ENCODE data around the gene CTSA. TPM values are rescaled to one million over a fixed set of nuclear protein-coding genes. Genes with fewer than 3 reads are reported as not detected.

The CTSA gene
- total and polyA plus RNA-seq, 2 experiments from 2014 or later, result 39.9 to 63.9 TPM

DNA sequence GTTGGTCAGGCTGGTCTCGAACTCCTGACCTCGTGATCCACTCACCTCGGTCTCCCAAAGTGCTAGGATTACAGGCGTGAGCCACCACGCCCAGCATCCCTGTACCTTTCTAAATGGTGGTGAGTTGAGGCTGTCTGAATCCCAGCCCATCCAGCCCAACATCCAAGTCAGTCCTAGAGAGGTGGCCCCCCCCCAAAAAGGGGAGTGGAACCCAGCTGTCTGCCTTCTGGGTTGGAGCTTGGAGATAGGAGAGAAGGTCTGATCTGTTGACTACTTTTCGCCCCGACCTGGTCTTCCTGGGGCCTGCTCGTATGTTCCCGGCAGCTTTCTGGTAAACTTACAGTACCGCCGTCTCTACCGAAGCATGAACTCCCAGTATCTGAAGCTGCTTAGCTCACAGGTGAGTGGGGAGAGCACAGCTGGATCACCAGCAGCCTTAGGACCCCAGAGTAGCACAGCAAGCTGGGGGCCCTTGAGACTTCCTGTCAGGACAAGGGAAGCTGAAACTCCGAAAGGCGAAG is 5.6 kb downstream of the CTSA start:
- H3K4me2 ChIP-seq, result no peak overlapping the region
- H3K27me3 ChIP-seq (ENCODE audit: insufficient read depth), result no peaks in the 10 kb centered on the region
- no peaks in the 10 kb centered on the region; the same call in 1 of the 2 replicates for H4K20me1 ChIP-seq (replicated peaks; ENCODE audit: insufficient read depth)
- H3K9me2 ChIP-seq (ENCODE audit: insufficient read depth), result no peaks in the 10 kb centered on the region
- no peak for TF ChIP-seq ZNF114 (CRISPR knock-in tag; IDR thresholded peaks at IDR 0.05)
- no peak for TF ChIP-seq JUNB (IDR thresholded peaks at IDR 0.05; ENCODE audit: unreplicated experiment)
- TF ChIP-seq, protein P1, sequence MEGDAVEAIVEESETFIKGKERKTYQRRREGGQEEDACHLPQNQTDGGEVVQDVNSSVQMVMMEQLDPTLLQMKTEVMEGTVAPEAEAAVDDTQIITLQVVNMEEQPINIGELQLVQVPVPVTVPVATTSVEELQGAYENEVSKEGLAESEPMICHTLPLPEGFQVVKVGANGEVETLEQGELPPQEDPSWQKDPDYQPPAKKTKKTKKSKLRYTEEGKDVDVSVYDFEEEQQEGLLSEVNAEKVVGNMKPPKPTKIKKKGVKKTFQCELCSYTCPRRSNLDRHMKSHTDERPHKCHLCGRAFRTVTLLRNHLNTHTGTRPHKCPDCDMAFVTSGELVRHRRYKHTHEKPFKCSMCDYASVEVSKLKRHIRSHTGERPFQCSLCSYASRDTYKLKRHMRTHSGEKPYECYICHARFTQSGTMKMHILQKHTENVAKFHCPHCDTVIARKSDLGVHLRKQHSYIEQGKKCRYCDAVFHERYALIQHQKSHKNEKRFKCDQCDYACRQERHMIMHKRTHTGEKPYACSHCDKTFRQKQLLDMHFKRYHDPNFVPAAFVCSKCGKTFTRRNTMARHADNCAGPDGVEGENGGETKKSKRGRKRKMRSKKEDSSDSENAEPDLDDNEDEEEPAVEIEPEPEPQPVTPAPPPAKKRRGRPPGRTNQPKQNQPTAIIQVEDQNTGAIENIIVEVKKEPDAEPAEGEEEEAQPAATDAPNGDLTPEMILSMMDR (conservative IDR thresholded peaks at IDR 0.05; ENCODE audit: low read depth in 2 of 2), result no peak
- no peak for TF ChIP-seq STAT1 (IDR thresholded peaks at IDR 0.05; ENCODE audit: unreplicated experiment)
- TF ChIP-seq EZH2 (IDR thresholded peaks at IDR 0.05; ENCODE audit: low read depth, unreplicated experiment), result no peak
- TF ChIP-seq, protein P2, sequence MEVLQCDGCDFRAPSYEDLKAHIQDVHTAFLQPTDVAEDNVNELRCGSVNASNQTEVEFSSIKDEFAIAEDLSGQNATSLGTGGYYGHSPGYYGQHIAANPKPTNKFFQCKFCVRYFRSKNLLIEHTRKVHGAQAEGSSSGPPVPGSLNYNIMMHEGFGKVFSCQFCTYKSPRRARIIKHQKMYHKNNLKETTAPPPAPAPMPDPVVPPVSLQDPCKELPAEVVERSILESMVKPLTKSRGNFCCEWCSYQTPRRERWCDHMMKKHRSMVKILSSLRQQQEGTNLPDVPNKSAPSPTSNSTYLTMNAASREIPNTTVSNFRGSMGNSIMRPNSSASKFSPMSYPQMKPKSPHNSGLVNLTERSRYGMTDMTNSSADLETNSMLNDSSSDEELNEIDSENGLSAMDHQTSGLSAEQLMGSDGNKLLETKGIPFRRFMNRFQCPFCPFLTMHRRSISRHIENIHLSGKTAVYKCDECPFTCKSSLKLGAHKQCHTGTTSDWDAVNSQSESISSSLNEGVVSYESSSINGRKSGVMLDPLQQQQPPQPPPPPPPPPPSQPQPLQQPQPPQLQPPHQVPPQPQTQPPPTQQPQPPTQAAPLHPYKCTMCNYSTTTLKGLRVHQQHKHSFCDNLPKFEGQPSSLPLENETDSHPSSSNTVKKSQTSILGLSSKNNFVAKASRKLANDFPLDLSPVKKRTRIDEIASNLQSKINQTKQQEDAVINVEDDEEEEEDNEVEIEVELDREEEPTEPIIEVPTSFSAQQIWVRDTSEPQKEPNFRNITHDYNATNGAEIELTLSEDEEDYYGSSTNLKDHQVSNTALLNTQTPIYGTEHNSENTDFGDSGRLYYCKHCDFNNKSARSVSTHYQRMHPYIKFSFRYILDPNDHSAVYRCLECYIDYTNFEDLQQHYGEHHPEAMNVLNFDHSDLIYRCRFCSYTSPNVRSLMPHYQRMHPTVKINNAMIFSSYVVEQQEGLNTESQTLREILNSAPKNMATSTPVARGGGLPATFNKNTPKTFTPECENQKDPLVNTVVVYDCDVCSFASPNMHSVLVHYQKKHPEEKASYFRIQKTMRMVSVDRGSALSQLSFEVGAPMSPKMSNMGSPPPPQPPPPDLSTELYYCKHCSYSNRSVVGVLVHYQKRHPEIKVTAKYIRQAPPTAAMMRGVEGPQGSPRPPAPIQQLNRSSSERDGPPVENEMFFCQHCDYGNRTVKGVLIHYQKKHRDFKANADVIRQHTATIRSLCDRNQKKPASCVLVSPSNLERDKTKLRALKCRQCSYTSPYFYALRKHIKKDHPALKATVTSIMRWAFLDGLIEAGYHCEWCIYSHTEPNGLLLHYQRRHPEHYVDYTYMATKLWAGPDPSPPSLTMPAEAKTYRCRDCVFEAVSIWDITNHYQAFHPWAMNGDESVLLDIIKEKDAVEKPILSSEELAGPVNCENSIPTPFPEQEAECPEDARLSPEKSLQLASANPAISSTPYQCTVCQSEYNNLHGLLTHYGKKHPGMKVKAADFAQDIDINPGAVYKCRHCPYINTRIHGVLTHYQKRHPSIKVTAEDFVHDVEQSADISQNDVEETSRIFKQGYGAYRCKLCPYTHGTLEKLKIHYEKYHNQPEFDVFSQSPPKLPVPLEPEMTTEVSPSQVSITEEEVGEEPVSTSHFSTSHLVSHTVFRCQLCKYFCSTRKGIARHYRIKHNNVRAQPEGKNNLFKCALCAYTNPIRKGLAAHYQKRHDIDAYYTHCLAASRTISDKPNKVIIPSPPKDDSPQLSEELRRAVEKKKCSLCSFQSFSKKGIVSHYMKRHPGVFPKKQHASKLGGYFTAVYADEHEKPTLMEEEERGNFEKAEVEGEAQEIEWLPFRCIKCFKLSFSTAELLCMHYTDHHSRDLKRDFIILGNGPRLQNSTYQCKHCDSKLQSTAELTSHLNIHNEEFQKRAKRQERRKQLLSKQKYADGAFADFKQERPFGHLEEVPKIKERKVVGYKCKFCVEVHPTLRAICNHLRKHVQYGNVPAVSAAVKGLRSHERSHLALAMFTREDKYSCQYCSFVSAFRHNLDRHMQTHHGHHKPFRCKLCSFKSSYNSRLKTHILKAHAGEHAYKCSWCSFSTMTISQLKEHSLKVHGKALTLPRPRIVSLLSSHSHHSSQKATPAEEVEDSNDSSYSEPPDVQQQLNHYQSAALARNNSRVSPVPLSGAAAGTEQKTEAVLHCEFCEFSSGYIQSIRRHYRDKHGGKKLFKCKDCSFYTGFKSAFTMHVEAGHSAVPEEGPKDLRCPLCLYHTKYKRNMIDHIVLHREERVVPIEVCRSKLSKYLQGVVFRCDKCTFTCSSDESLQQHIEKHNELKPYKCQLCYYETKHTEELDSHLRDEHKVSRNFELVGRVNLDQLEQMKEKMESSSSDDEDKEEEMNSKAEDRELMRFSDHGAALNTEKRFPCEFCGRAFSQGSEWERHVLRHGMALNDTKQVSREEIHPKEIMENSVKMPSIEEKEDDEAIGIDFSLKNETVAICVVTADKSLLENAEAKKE (CRISPR knock-in tag; IDR thresholded peaks at IDR 0.05), result no peak
- TF ChIP-seq, protein P3, sequence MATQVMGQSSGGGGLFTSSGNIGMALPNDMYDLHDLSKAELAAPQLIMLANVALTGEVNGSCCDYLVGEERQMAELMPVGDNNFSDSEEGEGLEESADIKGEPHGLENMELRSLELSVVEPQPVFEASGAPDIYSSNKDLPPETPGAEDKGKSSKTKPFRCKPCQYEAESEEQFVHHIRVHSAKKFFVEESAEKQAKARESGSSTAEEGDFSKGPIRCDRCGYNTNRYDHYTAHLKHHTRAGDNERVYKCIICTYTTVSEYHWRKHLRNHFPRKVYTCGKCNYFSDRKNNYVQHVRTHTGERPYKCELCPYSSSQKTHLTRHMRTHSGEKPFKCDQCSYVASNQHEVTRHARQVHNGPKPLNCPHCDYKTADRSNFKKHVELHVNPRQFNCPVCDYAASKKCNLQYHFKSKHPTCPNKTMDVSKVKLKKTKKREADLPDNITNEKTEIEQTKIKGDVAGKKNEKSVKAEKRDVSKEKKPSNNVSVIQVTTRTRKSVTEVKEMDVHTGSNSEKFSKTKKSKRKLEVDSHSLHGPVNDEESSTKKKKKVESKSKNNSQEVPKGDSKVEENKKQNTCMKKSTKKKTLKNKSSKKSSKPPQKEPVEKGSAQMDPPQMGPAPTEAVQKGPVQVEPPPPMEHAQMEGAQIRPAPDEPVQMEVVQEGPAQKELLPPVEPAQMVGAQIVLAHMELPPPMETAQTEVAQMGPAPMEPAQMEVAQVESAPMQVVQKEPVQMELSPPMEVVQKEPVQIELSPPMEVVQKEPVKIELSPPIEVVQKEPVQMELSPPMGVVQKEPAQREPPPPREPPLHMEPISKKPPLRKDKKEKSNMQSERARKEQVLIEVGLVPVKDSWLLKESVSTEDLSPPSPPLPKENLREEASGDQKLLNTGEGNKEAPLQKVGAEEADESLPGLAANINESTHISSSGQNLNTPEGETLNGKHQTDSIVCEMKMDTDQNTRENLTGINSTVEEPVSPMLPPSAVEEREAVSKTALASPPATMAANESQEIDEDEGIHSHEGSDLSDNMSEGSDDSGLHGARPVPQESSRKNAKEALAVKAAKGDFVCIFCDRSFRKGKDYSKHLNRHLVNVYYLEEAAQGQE (IDR thresholded peaks at IDR 0.05; ENCODE audit: unreplicated experiment), result no peak
- TF ChIP-seq POLR2AphosphoS5 (IDR thresholded peaks at IDR 0.05; ENCODE audit: low read depth), result no peak; the same call in 1 of the 2 replicates
- no peak for TF ChIP-seq ZNF331 (CRISPR knock-in tag; IDR thresholded peaks at IDR 0.05; ENCODE audit: low read depth)
- no peak overlapping the region for H3K4me3 Mint-ChIP-seq
- H3F3A ChIP-seq (replicated peaks; ENCODE audit: low read depth), result 0 out of 2 replicates have a peak, but pooled peaks cover 6% of the 10 kb centered on the region
- no peak overlapping the region for H3K4me3 ChIP-seq
- H3K36me3 Mint-ChIP-seq (ENCODE audit: low read depth), result peaks cover 55% of the 10 kb centered on the region
- H3K27ac Mint-ChIP-seq, result no peak overlapping the region
- H3K79me2 ChIP-seq (replicated peaks; ENCODE audit: insufficient read depth), result no peaks in the 10 kb centered on the region
- H2AFZ ChIP-seq, result no peak overlapping the region
- 0 out of 2 replicates have a peak, but pooled peaks cover 7% of the 10 kb centered on the region for H3K36me3 ChIP-seq (ENCODE audit: insufficient read depth)
- H3K4me1 Mint-ChIP-seq, result peaks cover 8% of the 10 kb centered on the region; the same call in 1 of the 3 replicates
- no peaks in the 10 kb centered on the region for H3K9me3 Mint-ChIP-seq
- H3K27me3 Mint-ChIP-seq (ENCODE audit: insufficient read depth, low read depth, poor library complexity), result peaks cover 19% of the 10 kb centered on the region
- no peak overlapping the region for H3K27ac ChIP-seq (ENCODE audit: low read depth)
- DNase-seq (ENCODE audit: low spot score) (no peak), ATAC-seq (no peak)
- no peaks in the 10 kb centered on the region for H3K4me1 ChIP-seq (ENCODE audit: insufficient read depth)

Data from GM23338 (cell line).